HEK293 (cell line): ENCODE data around the gene CALHM4.

ENCODE experiments used
- CTCF ChIA-PET: fragments of 350-600 bp; formaldehyde crosslinking; extraction: SDS; loops from one replicate; lab custom pipeline; 2021; ENCODE audit warnings: antibody characterized with exemption; lab: Yijun Ruan, JAX
- POLR2A ChIA-PET: fragments of 300-600 bp; formaldehyde crosslinking; extraction: SDS; loops from one replicate; lab custom pipeline; 2020; ENCODE audit warnings: antibody characterized with exemption, inconsistent platforms; lab: Yijun Ruan, JAX
- H3K27ac ChIP-seq: fragments of 200-500 bp; sonication (Bioruptor generic); 2 replicates; pipeline ENCODE4 v1.5.1; 2014; ENCODE audit warnings: low read depth, low read length, control low read depth, inconsistent platforms; ENCODE audit errors: extremely low read depth
- H3K36me3 ChIP-seq, 2 experiments: fragments of 200-500 bp in 1 of 2; sonication (Bioruptor generic) in 1 of 2; 1 replicate in 1 of 2; 2 replicates in 1 of 2; pipeline ENCODE4 v1.5.1; 2014 to 2017; ENCODE audit warnings: inconsistent platforms in 2 of 2, low read length in 2 of 2; ENCODE audit not compliant: control insufficient read depth in 2 of 2, insufficient read depth in 1 of 2
- H3K4me1 ChIP-seq: fragments of 200-500 bp; sonication (Bioruptor generic); 2 replicates; pipeline ENCODE4 v1.5.1; 2014; ENCODE audit warnings: mild to moderate bottlenecking, low read length, inconsistent platforms; ENCODE audit not compliant: control insufficient read depth, insufficient read depth
- H3K4me3 ChIP-seq: 2 replicates; pipeline ENCODE4 v1.5.1; 2011; ENCODE audit warnings: low read depth, mild to moderate bottlenecking, control low read depth, low read length, moderate library complexity
- H3K9me3 ChIP-seq: fragments of 200-500 bp; sonication (Bioruptor generic); 2 replicates; pipeline ENCODE4 v1.5.1; 2014; ENCODE audit warnings: low read depth, low read length, inconsistent platforms; ENCODE audit not compliant: control insufficient read depth, insufficient read depth
- AEBP2 ChIP-seq: fragments of 450-650 bp; formaldehyde crosslinking; IDR thresholded peaks from 2 replicates; pipeline ENCODE4 v1.5.1; 2016; ENCODE audit warnings: missing biosample characterization, missing genetic modification characterization, borderline replicate concordance
- ATF2 ChIP-seq: fragments of 450-650 bp; formaldehyde crosslinking; IDR thresholded peaks from 2 replicates; pipeline ENCODE4 v1.5.1; 2016; ENCODE audit warnings: missing biosample characterization, missing genetic modification characterization, low read depth
- BCL6B ChIP-seq: fragments of 450-650 bp; formaldehyde crosslinking; IDR thresholded peaks from 2 replicates; pipeline ENCODE4 v1.5.1; 2017; ENCODE audit warnings: missing biosample characterization, missing genetic modification characterization
- FEZF1 ChIP-seq: fragments of 450-650 bp; formaldehyde crosslinking; IDR thresholded peaks from 2 replicates; pipeline ENCODE4 v1.5.1; 2016; ENCODE audit warnings: missing biosample characterization, missing genetic modification characterization
- GLIS2 ChIP-seq: fragments of 450-650 bp; formaldehyde crosslinking; IDR thresholded peaks from 2 replicates; pipeline ENCODE4 v1.5.1; 2016; ENCODE audit warnings: missing biosample characterization, missing genetic modification characterization
- HOXC10 ChIP-seq: sonication (generic); formaldehyde crosslinking; IDR thresholded peaks from 2 replicates; pipeline ENCODE4 v1.8.1; 2023; ENCODE audit warnings: mild to moderate bottlenecking, missing genetic modification reagents
- KLF16 ChIP-seq: fragments of 450-650 bp; formaldehyde crosslinking; IDR thresholded peaks from 2 replicates; pipeline ENCODE4 v1.5.1; 2017; ENCODE audit warnings: missing biosample characterization, missing genetic modification characterization
- PRDM10 ChIP-seq: fragments of 450-650 bp; formaldehyde crosslinking; IDR thresholded peaks from 2 replicates; pipeline ENCODE4 v1.5.1; 2016; ENCODE audit warnings: missing biosample characterization, missing genetic modification characterization
- RBAK ChIP-seq: fragments of 450-650 bp; formaldehyde crosslinking; IDR thresholded peaks from 2 replicates; pipeline ENCODE4 v1.5.1; 2016; ENCODE audit warnings: missing biosample characterization, missing genetic modification characterization
- SETDB1 ChIP-seq: IDR thresholded peaks from one replicate; pipeline ENCODE4 v1.6.1; 2017; ENCODE audit warnings: mild to moderate bottlenecking, low read length, moderate library complexity, mixed read lengths; ENCODE audit not compliant: insufficient read length
- TCF7L2 ChIP-seq: IDR thresholded peaks from 2 replicates; pipeline ENCODE4 v1.6.1; 2011; ENCODE audit warnings: low read depth, mild to moderate bottlenecking, inconsistent platforms, low read length, moderate library complexity, borderline replicate concordance
- ZFP3 ChIP-seq: fragments of 450-650 bp; formaldehyde crosslinking; IDR thresholded peaks from 2 replicates; pipeline ENCODE4 v1.5.1; 2016; ENCODE audit warnings: low read depth, missing biosample characterization, missing genetic modification characterization
- ZNF2 ChIP-seq: fragments of 450-650 bp; formaldehyde crosslinking; IDR thresholded peaks from 2 replicates; pipeline ENCODE4 v1.5.1; 2016; ENCODE audit warnings: missing biosample characterization, missing genetic modification characterization
- ZNF266 ChIP-seq: fragments of 450-650 bp; formaldehyde crosslinking; IDR thresholded peaks from 2 replicates; pipeline ENCODE4 v1.5.1; 2016; ENCODE audit warnings: missing biosample characterization, missing genetic modification characterization, low read depth
- ZNF362 ChIP-seq: fragments of 450-650 bp; formaldehyde crosslinking; IDR thresholded peaks from 2 replicates; pipeline ENCODE4 v1.5.1; 2016; ENCODE audit warnings: missing biosample characterization, missing genetic modification characterization
- ZNF426 ChIP-seq: fragments of 450-650 bp; formaldehyde crosslinking; IDR thresholded peaks from 2 replicates; pipeline ENCODE4 v1.5.1; 2017; ENCODE audit warnings: missing biosample characterization, missing genetic modification characterization, mild to moderate bottlenecking, inconsistent platforms, moderate library complexity
- ZNF501 ChIP-seq: fragments of 450-650 bp; formaldehyde crosslinking; IDR thresholded peaks from 2 replicates; pipeline ENCODE4 v1.5.1; 2016; ENCODE audit warnings: missing biosample characterization, missing genetic modification characterization
- ZNF529 ChIP-seq: fragments of 450-650 bp; formaldehyde crosslinking; IDR thresholded peaks from 2 replicates; pipeline ENCODE4 v1.5.1; 2017; ENCODE audit warnings: missing genetic modification characterization, missing biosample characterization; ENCODE audit not compliant: insufficient replicate concordance
- ZNF654 ChIP-seq: fragments of 450-650 bp; formaldehyde crosslinking; IDR thresholded peaks from 2 replicates; pipeline ENCODE4 v1.5.1; 2016; ENCODE audit warnings: low read depth, missing biosample characterization, missing genetic modification characterization
- ZNF768 ChIP-seq: fragments of 450-650 bp; formaldehyde crosslinking; IDR thresholded peaks from 2 replicates; pipeline ENCODE4 v1.5.1; 2018; ENCODE audit warnings: missing biosample characterization, mild to moderate bottlenecking, missing genetic modification characterization
- ZNF785 ChIP-seq: fragments of 450-650 bp; formaldehyde crosslinking; IDR thresholded peaks from 2 replicates; pipeline ENCODE4 v1.5.1; 2016; ENCODE audit warnings: missing biosample characterization, missing genetic modification characterization
- ZSCAN30 ChIP-seq: fragments of 450-650 bp; IDR thresholded peaks from 2 replicates; pipeline ENCODE4 v1.5.1; 2018; ENCODE audit warnings: missing biosample characterization, mild to moderate bottlenecking, missing genetic modification characterization, moderate library complexity

The CALHM4 gene

GRCh38 chr6:116535109-116535508, 18.4 kb upstream of the CALHM4 start:
- Histone ChIP-seq H3K36me3 (no peaks in the 10 kb centered on the region), H3K27ac (no peak overlapping the region), H3K9me3 (no peaks in the 10 kb centered on the region), H3K4me1 (peaks cover 7% of the 10 kb centered on the region), H3K4me3 (no peak overlapping the region)
- ChIA-PET CTCF (interaction anchor here (0.5 to 4.5 kb wide), 49 partner anchors 9 to 318 kb away, joined by 3 to 108 read pairs (median 4); partner anchors contain the start of genes CALHM4, CALHM5, CALHM6 and DSE), POLR2A (no interaction called here)
- no peak for TF ChIP-seq ZNF785

- CTCF ChIA-PET: interaction anchor here (0.6 to 4.5 kb wide), 22 partner anchors 9 to 311 kb away, joined by 3 to 108 read pairs (median 4); partner anchors contain the start of genes CALHM4, CALHM5, DSE and RSPH4A
- H3K4me3 ChIP-seq: no peak overlapping the region
- POLR2A ChIA-PET: no interaction called here
- no peak overlapping the region for H3K27ac ChIP-seq
- H3K9me3 ChIP-seq: no peaks in the 10 kb centered on the region
- TF ChIP-seq BCL6B (tag by site-specific recombination) (no peak), ZNF2 (tag by site-specific recombination) (peak; percentile 51; the same call in 1 of the 2 replicates), ZNF654 (tag by site-specific recombination) (peak; percentile 58), ZNF362 (0 out of 2 replicates have a peak, but pooled peaks have one; percentile 16), ZNF768 (tag by site-specific recombination) (no peak), TCF7L2 (peak; percentile 59)
- no peaks in the 10 kb centered on the region for H3K36me3 ChIP-seq
- H3K4me1 ChIP-seq: peaks cover 1% of the 10 kb centered on the region
Observed at GRCh38 chr6:116536216-116536621, 17.3 kb upstream of the CALHM4 start.

- no peak for TF ChIP-seq ZFP3 (tag by site-specific recombination)
- no peak for TF ChIP-seq SETDB1
- no peak for TF ChIP-seq ATF2 (tag by site-specific recombination)
- no peak for TF ChIP-seq ZNF266 (tag by site-specific recombination)
- no peak for TF ChIP-seq HOXC10 (CRISPR knock-in tag)
- TF ChIP-seq KLF16: no peak
- no peak for TF ChIP-seq GLIS2 (tag by site-specific recombination)
- TF ChIP-seq PRDM10: no peak
- TF ChIP-seq ZNF426: no peak
- TF ChIP-seq AEBP2 (tag by site-specific recombination): no peak
- no peak for TF ChIP-seq FEZF1 (tag by site-specific recombination)
- TF ChIP-seq ZSCAN30 (tag by site-specific recombination): no peak
- no peak for TF ChIP-seq RBAK (tag by site-specific recombination)
- no peak for TF ChIP-seq ZNF529 (tag by site-specific recombination)
- TF ChIP-seq ZNF501 (tag by site-specific recombination): no peak
- H3K9me3 ChIP-seq: no peaks in the 10 kb centered on the region
- ChIA-PET POLR2A (interaction anchor here (1.8 kb wide), 1 partner anchor 263 kb away, joined by 5 read pairs; the partner anchor contains the start of gene TSPYL1), CTCF (interaction anchor here (0.7 to 6.9 kb wide), 7 partner anchors 9 to 304 kb away, joined by 3 to 63 read pairs (median 10); partner anchors contain the start of gene CALHM5)
- no peaks in the 10 kb centered on the region for H3K36me3 ChIP-seq
- H3K27ac ChIP-seq: no peak overlapping the region
- H3K4me3 ChIP-seq: no peak overlapping the region
- H3K4me1 ChIP-seq: no peaks in the 10 kb centered on the region
Observed at GRCh38 chr6:116542426-116542825, 11.1 kb upstream of the CALHM4 start.
